ENCODE results near the gene RPL36.

- TF ChIP-seq CTCF (IDR thresholded peaks at IDR 0.05; ENCODE audit: poor library complexity) (no peak), EZH2phosphoT487 (IDR thresholded peaks at IDR 0.05; ENCODE audit: low read depth, severe bottlenecking, unreplicated experiment) (no peak)
Observed at GRCh38 chr19:5642204-5642603, 47.9 kb upstream of the RPL36 start.

Measured in hepatocyte (in vitro differentiated cells).